GM18861 (cell line): ENCODE data around the gene C2CD4D.
"Not testable (repeated sequence)": the region's sequence is repeated elsewhere in the genome, so short reads cannot be mapped to it uniquely, and the experiment has no call there.

Experiments used
- ATAC-seq: cut with Tn5 transposase; IDR thresholded peaks from one replicate; pipeline ENCODE4 v1.9.1; 2021; ENCODE audit not compliant: unreplicated experiment

The C2CD4D gene

DNA sequence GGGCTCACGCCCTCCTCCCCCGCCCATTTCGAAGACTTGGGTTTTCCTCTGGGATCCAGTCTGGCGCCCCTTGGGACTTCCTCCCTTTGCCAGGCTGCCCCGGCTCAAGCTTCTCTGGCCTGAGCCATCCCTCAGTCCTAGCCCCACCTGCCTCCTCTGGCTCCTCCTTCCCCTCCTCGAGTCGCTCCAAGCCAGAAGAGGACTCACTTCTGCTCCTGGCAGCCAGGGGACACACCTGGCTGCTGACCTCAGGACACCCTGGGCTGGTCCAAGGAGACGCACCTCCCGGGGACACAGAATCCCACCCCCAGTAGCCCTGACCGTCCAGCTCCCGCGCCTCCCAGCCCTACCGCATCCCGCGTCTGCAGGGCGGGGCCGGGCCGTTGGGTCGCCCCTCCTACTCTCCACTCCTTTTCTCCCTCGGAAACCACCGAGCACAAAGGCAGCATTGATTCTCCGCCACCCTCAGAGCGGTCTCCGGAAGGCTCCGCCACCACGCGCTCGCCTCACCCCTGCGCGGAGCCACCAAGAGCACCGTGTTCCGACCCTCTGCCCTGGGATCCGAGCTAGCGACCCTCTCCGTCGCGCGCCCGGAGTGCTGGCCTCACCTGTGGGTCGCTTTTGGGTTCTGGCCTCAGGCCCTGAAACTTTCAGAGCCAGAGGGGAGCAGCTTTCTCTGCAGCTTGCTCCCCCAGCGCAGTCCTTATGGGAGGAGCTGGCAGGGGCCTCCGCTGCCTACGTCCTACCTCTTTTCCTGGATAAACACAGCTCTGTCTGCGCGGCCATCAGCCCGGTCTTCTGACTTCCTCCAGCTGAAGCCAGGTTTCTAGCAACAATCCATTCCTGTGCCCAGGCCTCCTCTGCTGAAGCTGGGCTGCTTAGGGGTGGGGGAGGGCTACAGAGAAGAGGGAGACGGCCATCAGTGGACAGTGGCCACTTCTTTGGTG lies at the start of gene C2CD4D:
Gene C2CD4D (minus strand): TSS at position 364 of the 947 bp plus-strand sequence. CDS start 831 bp downstream, outside the sequence.
- ATAC-seq, result no peak

DNA sequence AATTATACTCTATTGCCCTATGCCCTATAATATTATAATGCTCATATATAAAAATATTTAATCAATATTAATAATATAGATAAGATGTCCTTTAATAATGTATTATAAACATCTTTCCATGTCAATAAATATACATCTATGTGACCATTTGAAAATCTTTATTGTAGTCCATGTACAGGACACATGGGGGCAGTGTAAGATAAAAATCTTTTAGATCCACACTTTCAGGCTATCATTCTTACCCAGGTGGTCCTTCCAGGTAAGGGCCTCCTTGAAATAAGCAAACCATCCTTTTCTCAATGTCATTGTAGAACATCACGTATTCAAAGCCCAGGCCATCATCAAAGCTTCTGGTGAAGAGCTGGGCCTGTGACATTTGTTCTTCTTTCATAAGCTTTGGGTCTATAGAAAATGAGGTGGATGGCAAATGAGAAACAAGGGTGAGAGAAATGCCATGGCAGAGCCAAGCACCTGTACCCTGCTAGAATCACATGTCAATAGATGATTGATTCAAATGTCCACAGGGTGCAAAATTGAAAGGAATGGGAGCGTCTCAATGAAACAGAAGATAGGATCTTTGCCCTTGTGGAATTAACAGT lies 49.5 kb upstream of the C2CD4D start:
- ATAC-seq, result no peak

DNA sequence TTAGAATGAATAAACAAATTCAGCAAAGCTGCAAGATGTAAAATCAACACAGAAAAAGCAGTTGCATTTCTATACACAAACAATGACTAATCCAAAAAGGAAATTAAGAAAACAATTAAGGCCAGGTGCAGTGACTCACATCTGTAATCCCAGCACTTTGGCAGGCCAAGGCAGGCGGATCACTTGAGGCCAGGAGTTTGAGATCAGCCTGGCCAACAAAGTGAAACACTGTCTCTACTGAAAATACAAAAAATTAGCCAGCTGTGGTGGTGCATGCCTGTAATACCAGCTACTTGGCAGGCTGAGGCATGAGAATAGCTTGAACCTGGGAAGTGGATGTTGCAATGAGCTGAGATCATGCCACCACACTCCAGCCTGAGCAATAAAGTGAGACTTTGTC lies 47.4 kb upstream of the C2CD4D start:
- ATAC-seq, result no peak

- ATAC-seq, result no peak
Observed at GRCh38 chr1:151885479-151885878, 45.9 kb upstream of the C2CD4D start.

GRCh38 chr1:151884879-151885278 lies 45.3 kb upstream of the C2CD4D start:
- ATAC-seq, result not testable (repeated sequence)

- ATAC-seq, result not testable (repeated sequence)
Observed at GRCh38 chr1:151884445-151884844, 44.8 kb upstream of the C2CD4D start.

GRCh38 chr1:151883898-151884297 lies 44.3 kb upstream of the C2CD4D start:
- not testable (repeated sequence) for ATAC-seq

DNA sequence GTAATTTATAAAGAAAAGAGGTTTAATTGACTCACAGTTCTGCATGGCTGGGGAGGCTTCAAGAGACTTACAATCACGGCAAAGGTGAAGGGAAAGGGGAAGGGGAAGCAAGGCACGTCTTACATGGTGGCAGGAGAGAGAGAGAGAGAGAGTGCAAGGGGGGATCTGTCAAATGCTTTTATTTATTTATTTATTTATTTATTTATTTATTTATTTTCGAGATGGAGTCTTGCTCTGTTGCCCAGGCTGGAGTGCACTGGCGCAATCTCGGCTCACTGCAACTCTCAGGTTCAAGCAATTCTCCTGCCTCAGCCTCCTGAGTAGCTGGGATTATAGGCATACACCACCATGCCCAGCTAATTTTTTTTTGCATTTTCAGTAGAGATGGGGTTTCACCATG lies 43.3 kb upstream of the C2CD4D start:
- not testable (repeated sequence) for ATAC-seq

- no peak for ATAC-seq
Observed at GRCh38 chr1:151882466-151882865, 42.8 kb upstream of the C2CD4D start.

DNA sequence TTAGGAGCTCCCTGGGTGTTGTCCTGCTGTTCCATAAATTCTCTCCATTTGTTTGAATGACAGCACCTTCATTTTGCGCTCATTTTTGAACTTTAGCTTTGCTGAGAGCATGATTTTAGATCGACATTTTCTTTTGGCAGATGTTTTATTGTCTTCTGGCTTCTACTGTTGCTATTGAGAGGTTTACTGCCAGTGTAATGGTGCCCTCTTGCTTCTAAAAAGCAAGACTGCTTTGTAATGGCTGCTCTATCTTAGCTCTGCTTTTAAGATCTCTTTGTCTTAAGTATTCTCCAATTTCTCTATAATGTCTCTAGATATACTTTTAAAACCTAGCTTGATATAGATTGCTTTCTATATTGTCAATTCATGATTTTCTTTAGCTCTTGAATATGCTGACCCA lies 41.9 kb upstream of the C2CD4D start:
- no peak for ATAC-seq

- no peak for ATAC-seq
Observed at GRCh38 chr1:151875419-151876097, 35.9 kb upstream of the C2CD4D start.

DNA sequence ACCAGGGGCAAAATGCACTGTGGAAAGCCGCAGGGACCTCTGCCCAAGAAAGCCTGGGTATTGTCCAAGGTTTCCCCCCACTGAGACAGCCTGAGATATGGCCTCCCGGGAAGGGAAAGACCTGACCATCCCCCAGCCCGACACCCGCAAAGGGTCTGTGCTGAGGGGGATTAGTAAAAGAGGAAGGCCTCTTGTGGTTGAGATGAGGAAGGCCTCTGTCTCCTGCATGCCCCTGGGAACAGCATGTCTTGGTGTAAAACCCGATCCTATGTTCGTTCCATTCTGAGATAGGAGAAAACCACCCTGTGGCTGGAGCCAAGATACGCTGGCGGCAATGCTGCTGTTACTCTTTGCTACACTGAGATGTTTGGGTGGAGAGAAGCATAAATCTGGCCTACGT lies 33.2 kb upstream of the C2CD4D start:
- not testable (repeated sequence) for ATAC-seq

DNA sequence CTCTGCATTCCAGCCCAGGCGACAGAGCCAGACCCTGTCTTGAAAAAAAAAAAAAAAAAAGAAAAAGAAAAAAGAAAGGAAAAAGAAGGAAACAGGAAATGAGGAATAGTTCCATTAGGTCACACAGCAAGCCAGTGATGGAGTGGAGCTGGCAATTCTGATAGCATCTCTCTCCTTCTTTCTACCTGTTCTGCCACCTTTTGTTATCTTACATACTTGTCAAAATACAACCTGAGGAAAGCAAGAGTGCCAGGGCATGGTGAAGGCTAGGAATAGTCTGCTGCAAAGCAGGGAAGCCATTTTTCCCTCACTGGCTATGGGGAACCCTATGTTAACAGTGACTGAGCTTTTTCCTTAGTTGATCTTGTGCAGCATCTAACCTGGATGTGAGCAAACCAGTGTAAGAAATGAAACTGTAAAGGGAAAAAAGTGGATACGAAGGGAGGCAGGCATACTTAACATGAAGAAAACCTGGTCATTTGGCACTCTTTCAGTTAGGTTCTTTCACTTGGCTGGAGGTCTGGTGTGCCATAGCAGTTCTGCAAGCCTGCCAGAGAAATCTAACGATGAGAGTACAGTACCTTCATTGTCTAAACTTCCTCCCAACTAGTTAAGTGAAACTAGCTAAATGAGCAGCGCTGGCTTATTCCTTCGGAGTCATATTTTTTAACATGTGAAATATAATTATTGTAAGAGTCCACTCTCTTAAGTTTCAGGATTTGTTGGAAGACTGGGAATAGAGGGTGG lies 31.8 kb upstream of the C2CD4D start:
- no peak for ATAC-seq

- ATAC-seq, result no peak
Observed at GRCh38 chr1:151868486-151868885, 28.9 kb upstream of the C2CD4D start.

DNA sequence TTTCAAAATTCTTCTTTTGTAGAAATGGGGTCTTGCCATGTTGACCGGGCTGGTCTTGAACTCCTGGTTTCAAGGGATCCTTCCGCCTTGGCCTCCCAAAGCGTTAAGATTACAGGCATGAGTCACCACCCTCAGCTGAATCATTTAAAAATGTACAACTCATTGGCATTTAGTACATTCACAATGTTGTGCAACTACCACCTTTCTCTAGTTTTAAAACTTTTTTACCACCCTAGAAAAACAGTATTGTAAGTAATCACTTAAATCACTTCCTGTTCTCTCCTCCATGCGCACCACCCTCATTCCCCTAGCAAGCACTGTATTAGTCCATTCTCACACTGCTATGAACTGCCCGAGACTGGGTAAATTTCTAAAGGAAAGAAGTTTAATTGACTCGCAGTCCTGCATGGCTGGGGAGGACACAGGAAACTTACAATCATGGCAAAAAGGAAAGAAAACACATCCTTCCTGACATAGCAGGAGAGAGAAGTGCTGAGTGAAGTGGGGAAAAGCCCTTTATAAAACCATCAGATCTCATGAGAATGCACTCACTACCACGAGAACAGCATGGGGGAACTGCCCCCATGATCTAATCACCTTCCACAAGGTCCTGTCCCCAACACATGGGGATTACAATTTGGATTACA lies 28.3 kb upstream of the C2CD4D start:
- no peak for ATAC-seq

DNA sequence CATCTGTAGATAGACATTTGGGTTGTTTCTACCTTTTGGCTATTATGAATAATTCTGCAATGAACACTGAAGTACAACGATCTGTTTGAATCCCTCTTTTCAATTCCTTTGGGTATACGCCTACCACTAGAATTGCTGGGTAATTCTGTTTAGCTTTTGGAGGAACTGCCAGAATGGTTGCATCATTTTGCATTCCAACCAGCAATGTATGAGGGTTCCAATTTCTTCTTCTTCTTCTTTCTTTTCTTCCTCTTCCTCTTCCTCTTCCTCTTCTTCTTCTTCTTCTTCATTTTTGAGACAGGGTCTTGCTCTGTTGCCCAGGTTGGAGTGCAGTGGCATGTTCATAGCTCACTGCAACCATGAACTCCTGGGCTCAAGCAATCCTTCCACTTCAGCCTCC lies 27.7 kb upstream of the C2CD4D start:
- no peak for ATAC-seq

- no peak for ATAC-seq
Observed at GRCh38 chr1:151864411-151864810, 24.8 kb upstream of the C2CD4D start.

DNA sequence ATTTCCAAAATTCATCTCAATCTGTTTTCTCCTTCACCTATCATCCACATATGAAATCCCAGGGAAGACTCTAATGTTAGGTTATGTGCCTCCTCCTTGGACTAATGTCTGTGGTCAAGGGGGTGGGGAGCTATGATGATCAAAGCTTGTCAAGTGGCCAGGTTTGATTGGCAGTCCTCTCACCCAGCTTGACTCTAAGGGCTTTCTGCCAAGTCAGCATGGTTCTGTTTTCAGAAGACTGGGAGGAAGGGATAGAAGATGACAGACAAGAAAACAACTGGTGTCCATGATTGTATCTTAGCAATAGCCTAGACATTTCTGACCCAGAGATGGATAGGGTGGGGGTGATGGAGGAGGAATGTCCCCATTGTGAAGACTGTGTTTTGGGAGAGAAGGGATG lies 23.0 kb upstream of the C2CD4D start:
- ATAC-seq, result no peak

GRCh38 chr1:151860504-151861187 lies 21.0 kb upstream of the C2CD4D start:
- ATAC-seq, result no peak

- no peak for ATAC-seq
Observed at GRCh38 chr1:151859891-151860293, 20.3 kb upstream of the C2CD4D start.
